WTC11 (cell line): ENCODE measurements around the gene PLXNB2.

Source experiments
- CREB1 ChIP-seq: sonication (generic); formaldehyde crosslinking; IDR thresholded peaks from 2 replicates; pipeline ENCODE4 v1.8.0; 2023; ENCODE audit warnings: mild to moderate bottlenecking, missing genetic modification reagents
- E2F5 ChIP-seq: sonication (generic); formaldehyde crosslinking; IDR thresholded peaks from 2 replicates; pipeline ENCODE4 v1.8.1; 2022; ENCODE audit warnings: mild to moderate bottlenecking, moderate library complexity, missing genetic modification reagents
- MLX ChIP-seq: sonication (generic); formaldehyde crosslinking; IDR thresholded peaks from 2 replicates; pipeline ENCODE4 v1.8.1; 2023; ENCODE audit warnings: mild to moderate bottlenecking, missing genetic modification reagents, moderate library complexity
- NFE2L1 ChIP-seq: sonication (generic); formaldehyde crosslinking; IDR thresholded peaks from 2 replicates; pipeline ENCODE4 v1.8.1; 2023; ENCODE audit warnings: missing genetic modification reagents
- ZNF317 ChIP-seq: sonication (generic); formaldehyde crosslinking; IDR thresholded peaks from 2 replicates; pipeline ENCODE4 v1.8.1; 2023; ENCODE audit warnings: low read depth, mild to moderate bottlenecking, moderate library complexity, missing genetic modification reagents, borderline replicate concordance
- TF ChIP-seq, protein P1 (sequence below): fragments of 200-600 bp; IDR thresholded peaks from 2 replicates; pipeline ENCODE4 v1.8.0; 2022; ENCODE audit warnings: antibody characterized with exemption

- TF ChIP-seq, protein P1, sequence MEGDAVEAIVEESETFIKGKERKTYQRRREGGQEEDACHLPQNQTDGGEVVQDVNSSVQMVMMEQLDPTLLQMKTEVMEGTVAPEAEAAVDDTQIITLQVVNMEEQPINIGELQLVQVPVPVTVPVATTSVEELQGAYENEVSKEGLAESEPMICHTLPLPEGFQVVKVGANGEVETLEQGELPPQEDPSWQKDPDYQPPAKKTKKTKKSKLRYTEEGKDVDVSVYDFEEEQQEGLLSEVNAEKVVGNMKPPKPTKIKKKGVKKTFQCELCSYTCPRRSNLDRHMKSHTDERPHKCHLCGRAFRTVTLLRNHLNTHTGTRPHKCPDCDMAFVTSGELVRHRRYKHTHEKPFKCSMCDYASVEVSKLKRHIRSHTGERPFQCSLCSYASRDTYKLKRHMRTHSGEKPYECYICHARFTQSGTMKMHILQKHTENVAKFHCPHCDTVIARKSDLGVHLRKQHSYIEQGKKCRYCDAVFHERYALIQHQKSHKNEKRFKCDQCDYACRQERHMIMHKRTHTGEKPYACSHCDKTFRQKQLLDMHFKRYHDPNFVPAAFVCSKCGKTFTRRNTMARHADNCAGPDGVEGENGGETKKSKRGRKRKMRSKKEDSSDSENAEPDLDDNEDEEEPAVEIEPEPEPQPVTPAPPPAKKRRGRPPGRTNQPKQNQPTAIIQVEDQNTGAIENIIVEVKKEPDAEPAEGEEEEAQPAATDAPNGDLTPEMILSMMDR = peak; percentile 75
- TF ChIP-seq E2F5 (CRISPR knock-in tag) (no peak), ZNF317 (CRISPR knock-in tag) (no peak), MLX (CRISPR knock-in tag) (no peak), CREB1 (CRISPR knock-in tag) (no peak), NFE2L1 (CRISPR knock-in tag) (no peak)
Observed at GRCh38 chr22:50276143-50276542, 31.3 kb downstream of the PLXNB2 start.
